ENCODE results near the gene ARMC3.

GRCh38 chr10:22999942-23000341 lies 72.1 kb downstream of the ARMC3 start:
- TF ChIP-seq, protein P1, sequence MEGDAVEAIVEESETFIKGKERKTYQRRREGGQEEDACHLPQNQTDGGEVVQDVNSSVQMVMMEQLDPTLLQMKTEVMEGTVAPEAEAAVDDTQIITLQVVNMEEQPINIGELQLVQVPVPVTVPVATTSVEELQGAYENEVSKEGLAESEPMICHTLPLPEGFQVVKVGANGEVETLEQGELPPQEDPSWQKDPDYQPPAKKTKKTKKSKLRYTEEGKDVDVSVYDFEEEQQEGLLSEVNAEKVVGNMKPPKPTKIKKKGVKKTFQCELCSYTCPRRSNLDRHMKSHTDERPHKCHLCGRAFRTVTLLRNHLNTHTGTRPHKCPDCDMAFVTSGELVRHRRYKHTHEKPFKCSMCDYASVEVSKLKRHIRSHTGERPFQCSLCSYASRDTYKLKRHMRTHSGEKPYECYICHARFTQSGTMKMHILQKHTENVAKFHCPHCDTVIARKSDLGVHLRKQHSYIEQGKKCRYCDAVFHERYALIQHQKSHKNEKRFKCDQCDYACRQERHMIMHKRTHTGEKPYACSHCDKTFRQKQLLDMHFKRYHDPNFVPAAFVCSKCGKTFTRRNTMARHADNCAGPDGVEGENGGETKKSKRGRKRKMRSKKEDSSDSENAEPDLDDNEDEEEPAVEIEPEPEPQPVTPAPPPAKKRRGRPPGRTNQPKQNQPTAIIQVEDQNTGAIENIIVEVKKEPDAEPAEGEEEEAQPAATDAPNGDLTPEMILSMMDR (IDR thresholded peaks at IDR 0.05), result no peak
- no peak for TF ChIP-seq POLR2A (IDR thresholded peaks at IDR 0.05)
